Measurements from ENCODE around the gene LRRC49.

- no peak for TF ChIP-seq POLR2AphosphoS5 (IDR thresholded peaks at IDR 0.05; ENCODE audit: low read depth, low read length)
- TF ChIP-seq POLR2A (IDR thresholded peaks at IDR 0.05; ENCODE audit: low read depth, low read length), result no peak
- no peak for TF ChIP-seq TAF1 (IDR thresholded peaks at IDR 0.05; ENCODE audit: borderline replicate concordance, low read depth, low read length)
These were observed 195.5 kb downstream of the LRRC49 start for GRCh38 chr15:71088155-71088554.
